Ureter (tissue), 1 donor: ENCODE measurements around the gene EIF1B. TPM values are rescaled to one million over a fixed set of nuclear protein-coding genes. Genes with fewer than 3 reads are reported as not detected.

Source experiments
- DNase-seq: peaks from one replicate; pipeline ENCODE4 v3.0.0-alpha.2; 2020; ENCODE audit warnings: low spot score
- total RNA-seq: library from RNA; stranded (reverse); gene quantifications from one replicate; pipeline ENCODE4 v1.2.4, GENCODE V29; 2023
- donor health status: DM: yes; HTN: yes; CAD: no.

EIF1B gene
- total RNA-seq, 1 donor from 2014 or later, result 53.9 TPM

DNA sequence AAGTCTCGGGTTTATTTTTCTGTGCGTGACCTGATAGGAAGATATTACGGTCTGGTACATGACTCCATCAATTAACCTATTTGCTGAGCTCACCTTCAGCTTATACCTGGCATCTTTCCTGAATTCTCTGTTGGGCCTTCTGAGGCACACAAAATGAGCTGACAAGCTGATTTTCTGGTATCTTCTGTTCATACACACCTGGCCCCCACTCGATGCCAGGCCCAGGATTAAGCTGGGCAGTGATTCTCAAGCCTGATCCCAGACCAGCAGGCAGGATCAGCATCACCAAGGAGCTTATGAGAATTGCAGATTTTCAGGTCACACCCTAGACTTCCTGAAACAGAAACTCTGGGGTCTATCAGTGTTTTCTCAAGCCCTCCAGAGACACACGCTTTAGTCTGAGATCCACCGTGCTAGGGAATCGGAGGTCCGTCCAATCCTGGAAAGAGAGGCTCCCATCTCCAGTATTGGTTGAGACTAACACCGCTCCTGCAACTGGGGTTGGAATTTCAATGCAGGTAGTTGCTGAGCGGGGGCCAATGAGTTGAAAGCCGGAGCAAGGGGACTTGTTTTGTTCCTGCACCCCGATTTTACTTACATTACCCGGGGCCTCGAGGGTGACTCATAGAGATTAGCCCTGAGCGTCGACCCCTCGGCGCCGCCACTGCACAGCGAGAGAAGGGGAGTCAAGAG lies 636 bp upstream of the EIF1B start:
- DNase-seq, result no peak

DNA sequence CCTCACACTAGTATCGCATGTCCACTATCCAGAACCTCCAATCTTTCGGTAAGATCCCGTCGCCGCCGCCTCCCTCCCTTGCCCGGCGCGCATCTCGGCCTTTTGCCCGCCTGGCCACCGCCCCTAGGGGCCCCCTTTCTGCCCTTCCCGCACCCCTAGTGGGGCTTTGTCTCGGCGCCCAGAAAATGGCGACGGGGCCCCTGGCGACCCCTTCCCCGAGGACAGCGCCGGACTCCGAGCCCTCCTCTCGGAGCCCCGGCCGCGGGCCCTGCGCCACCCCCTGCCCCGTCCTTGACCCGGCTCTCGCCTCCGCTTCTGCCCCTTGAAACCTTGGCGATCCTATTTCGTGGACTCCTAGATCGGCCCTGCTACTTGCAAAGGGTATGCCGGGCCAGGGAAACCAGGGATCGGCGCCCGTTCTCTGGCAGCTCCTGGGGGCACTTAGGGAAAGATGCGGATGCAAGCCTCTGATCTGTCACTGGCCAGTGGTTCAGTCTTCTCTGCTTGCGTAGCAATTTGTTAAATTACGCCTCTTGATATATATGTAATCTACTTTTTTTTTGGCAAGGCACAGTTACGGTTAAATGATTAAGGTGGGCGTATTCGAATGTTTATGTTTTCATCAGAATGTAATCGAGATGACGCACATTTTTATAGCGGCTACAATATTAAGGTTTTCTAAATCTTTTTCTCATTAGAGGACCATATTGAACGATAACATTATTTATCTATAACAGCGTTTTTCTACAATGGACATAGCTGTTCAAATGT lies 603 bp downstream of the EIF1B start:
- peak; percentile 50 for DNase-seq

DNA sequence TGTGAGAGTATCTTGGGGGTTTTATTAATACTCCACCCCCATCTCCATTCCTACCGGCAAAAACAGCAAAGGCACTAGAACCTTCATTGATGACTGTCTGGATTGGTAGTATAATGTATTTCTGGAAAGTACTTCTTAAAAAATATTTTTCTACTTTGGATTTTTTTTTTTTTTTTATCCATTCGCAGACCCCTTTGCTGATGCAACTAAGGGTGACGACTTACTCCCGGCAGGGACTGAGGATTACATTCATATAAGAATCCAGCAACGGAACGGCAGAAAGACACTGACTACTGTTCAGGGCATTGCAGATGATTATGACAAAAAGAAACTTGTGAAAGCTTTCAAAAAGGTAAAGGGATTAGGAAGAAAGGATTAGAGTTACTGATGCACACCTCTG lies 1.2 kb downstream of the EIF1B start:
- DNase-seq, result no peak

GRCh38 chr3:40312661-40313226 lies 3.2 kb downstream of the EIF1B start:
- no peak for DNase-seq

DNA sequence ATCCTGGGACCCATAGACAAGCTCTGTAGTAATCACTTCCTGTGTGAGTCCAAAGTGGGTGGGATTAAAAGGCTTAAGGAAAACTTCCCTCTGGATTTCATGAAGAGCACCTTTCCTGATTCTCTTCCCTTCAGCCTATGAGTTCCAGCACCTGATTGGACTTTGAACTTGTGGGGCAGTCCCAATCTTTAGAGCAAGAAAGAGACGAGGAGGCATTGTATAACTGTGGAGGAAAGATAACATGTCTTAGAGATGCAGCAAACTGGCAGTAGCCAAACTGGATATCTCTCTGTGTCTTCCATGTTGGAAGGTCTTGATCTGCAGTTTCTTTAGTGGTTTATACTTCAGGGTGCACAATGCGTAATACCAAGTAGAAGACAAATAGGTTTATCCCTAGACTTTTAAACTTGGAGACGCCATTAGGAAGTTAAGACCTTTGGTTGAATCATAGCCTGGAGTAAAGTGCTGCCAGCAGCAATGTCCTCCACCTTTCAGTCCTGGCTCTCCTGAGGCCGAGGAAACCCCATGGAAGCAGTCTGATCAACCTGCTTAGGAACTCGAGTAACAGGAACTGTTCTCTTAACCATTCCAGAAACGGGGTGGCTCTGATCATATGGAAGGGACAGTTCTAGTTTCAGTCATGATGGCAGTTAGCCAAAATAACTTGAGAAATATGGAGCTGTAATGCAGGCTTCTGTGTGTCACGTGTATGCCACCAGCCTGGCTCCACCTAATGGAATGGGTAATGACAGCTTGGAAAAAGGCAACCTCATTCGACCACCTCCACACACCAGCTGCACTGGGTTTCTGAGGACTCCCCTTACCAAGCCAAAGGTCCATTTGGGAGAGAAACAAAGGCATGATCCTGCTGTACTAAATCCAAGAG lies 4.7 kb downstream of the EIF1B start:
- no peak for DNase-seq

GRCh38 chr3:40317061-40317855 lies 7.8 kb downstream of the EIF1B start:
- DNase-seq, result no peak

- no peak for DNase-seq
Observed at GRCh38 chr3:40321818-40322217, 12.3 kb downstream of the EIF1B start.

- no peak for DNase-seq
Observed at GRCh38 chr3:40323946-40324345, 14.4 kb downstream of the EIF1B start.

DNA sequence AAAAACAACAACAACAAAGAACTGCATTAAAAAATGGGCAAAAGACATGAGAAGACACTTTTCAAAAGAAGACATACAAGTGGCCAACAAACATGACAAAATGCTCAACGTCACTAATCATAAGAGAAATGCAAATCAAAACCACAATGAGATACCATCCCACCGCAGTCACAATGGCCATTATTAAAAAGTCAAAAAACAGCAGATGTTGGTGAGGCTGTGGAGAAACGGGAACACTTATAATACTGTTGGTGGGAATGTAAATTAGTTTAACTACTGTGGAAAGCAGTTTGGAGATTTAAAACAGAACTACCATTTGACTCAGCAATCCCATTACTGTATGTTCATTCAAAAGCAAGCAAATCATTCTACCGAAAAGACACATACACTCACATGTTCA lies 15.1 kb downstream of the EIF1B start:
- no peak for DNase-seq

- no peak for DNase-seq
Observed at GRCh38 chr3:40325465-40325864, 16.0 kb downstream of the EIF1B start.

- no peak for DNase-seq
Observed at GRCh38 chr3:40328374-40328773, 18.9 kb downstream of the EIF1B start.

DNA sequence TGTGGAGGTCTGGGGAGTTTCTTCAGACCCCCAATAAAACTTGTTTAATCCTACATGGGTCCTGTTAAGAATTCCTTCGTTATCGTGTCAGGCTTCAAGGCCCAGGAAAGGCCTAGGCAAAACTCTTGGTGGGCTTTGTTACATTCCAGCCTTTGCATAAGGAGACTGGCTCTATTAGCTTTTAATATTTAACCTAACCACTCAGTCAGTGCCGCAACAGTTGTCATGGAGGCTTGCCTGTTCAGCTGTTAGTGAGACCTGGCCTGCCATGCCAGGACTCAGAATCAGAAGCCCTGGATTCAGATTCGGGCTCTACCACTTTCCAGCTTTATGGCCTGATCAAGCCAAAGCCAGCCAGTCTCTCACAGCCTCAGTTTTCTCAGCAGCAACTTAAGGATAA lies 19.6 kb downstream of the EIF1B start:
- DNase-seq, result no peak

DNA sequence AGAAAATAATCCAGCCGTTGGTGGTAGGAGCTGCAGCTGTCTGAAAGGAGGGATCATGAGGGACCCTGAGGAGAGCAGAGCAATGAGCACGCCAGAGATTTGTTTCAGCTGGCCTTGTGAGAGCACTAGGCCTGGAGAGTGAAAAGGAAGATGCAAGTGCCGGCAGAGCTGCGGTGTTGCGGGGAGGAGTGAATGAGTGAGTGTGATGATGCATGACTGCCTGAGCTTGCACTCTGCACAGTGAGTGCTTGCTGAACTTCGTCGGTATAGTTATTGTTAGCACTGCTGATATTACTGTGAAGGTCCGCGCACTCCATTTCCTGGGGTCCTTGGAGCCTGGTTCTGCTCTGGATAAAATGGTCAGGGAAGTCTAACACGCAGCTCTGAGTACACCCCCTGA lies 23.2 kb downstream of the EIF1B start:
- no peak for DNase-seq

- DNase-seq, result no peak
Observed at GRCh38 chr3:40333416-40333815, 23.9 kb downstream of the EIF1B start.

- DNase-seq, result no peak
Observed at GRCh38 chr3:40333852-40334251, 24.3 kb downstream of the EIF1B start.

- no peak for DNase-seq
Observed at GRCh38 chr3:40336101-40336500, 26.6 kb downstream of the EIF1B start.

DNA sequence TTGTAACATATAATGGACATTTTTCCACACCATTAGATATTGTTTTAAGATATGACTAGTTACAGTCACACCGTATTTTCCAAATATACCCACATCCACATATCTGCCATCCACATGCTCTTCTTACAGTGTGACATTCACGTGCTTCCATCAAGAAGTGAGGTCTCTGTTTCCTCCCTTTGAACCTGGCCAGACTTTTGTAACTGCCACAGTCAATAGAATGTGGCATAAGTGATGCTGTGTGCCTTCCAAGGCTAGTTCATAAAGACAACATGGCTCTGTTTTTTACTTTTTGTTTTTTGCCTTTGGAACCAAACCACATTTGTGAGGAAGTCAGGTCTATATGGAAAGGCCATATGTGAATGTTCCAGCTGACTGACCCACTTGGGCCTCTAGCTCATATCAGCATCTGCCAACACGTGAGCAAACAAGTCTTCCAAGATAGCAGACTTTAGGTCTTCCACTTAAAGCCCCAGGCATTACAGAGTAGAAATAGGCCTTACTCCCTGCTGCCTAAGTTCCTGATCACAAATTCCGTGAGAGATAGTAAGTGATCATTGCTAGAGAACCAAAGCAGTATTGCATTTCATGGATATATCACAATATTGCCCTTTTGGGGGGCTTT lies 27.1 kb downstream of the EIF1B start:
- DNase-seq, result no peak

DNA sequence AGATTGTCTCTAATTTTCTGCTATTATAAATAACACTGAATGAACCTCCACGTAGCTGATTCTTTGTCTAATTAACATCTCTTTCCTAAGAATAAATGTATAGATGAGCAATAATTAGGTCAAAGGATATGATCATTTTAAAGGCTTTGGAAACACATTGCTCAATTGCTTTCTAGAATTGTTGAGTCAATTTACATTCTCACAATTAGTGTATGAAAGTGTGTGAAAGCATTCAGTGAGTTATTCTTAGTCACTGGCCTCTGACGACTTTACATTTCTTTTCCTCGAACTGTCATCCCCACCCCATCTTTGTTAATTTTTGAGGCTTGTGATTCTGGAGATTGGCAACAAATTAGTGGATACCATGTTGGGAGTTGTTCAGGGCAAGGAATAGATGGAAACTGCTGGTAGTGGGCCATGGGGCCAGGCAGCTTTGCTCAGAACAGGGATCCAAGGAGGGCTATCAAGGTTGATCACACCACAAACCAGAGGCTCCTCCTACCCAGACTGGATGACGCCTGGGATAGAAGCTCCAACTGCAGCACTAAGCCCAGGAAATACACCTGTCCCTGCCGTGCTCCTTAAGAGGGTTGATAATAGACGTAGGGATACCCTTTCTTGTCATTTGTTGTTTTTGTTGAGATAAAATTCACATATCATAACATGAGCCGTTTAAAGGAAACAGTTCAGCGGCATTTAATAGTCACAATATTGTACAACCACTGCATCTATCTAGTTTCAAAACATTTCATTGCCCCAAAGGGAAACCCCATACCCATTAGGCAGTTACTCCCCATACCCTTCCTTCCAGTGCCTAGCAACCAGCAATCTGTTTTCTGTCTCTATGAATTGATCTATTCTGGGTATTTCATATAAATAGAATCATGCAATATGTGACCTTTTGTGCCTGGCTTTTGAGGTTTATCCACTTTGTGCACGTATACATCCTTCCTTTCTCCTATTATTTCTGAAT lies 27.9 kb downstream of the EIF1B start:
- no peak for DNase-seq

DNA sequence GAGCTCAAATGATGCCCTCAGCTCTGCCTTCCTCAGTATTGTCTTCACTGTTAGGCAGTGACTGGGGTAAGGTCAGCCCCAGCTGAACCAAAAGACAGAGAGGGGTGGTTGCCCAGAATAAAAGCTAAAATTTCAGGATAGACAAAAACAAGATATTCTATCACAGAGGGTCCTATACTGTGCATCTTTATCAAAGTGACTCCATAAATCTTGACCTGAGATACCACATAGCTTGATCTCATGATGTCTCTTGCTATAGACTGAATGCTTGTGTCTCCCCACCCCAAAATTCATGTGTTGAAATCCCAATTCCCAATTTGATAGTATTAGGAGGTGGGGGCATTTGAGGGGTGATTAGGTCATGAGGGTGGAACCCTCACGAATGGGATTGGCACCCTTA lies 30.4 kb downstream of the EIF1B start:
- no peak for DNase-seq
